H9 (cell line): ENCODE data around the gene ACSF3. TPM values are rescaled to one million over a fixed set of nuclear protein-coding genes. Genes with fewer than 3 reads are reported as not detected.

Experiments
- DNase-seq: peaks from one replicate; pipeline ENCODE4 v3.0.0-alpha.2; 2017
- H2AFZ ChIP-seq: one replicate; pipeline ENCODE4 v1.6.1; 2013; ENCODE audit warnings: mild to moderate bottlenecking, low read length, control low read depth, moderate library complexity
- H2AK5ac ChIP-seq: 2 replicates; pipeline ENCODE4 v1.6.1; 2013; ENCODE audit warnings: low read length, control low read depth, mixed read lengths; ENCODE audit not compliant: insufficient read length
- H2BK120ac ChIP-seq: one replicate; pipeline ENCODE4 v1.6.1; 2013; ENCODE audit warnings: low read depth, mild to moderate bottlenecking, low read length, control low read depth, inconsistent platforms; ENCODE audit not compliant: poor library complexity, severe bottlenecking
- H2BK12ac ChIP-seq: 2 replicates; pipeline ENCODE4 v1.6.1; 2013; ENCODE audit warnings: low read length, control low read depth, mixed read lengths, low read depth; ENCODE audit not compliant: insufficient read length
- H2BK15ac ChIP-seq: 2 replicates; pipeline ENCODE4 v1.6.1; 2013; ENCODE audit warnings: low read depth, low read length, control low read depth
- H2BK20ac ChIP-seq: one replicate; pipeline ENCODE4 v1.6.1; 2013; ENCODE audit warnings: low read depth, mild to moderate bottlenecking, low read length, control low read depth, inconsistent platforms; ENCODE audit not compliant: poor library complexity, severe bottlenecking
- H2BK5ac ChIP-seq: 2 replicates; pipeline ENCODE4 v1.6.1; 2013; ENCODE audit warnings: low read length, control low read depth, mixed read lengths; ENCODE audit not compliant: insufficient read length
- H3K14ac ChIP-seq: 2 replicates; pipeline ENCODE4 v1.6.1; 2013; ENCODE audit warnings: low read length, control low read depth; ENCODE audit not compliant: insufficient read depth
- H3K18ac ChIP-seq: 2 replicates; pipeline ENCODE4 v1.6.1; 2013; ENCODE audit warnings: low read depth, mild to moderate bottlenecking, mixed read lengths, low read length, control low read depth; ENCODE audit not compliant: insufficient read length
- H3K23ac ChIP-seq: 2 replicates; pipeline ENCODE4 v1.6.1; 2013; ENCODE audit warnings: low read length, control low read depth, mixed read lengths, low read depth; ENCODE audit not compliant: insufficient read length
- H3K23me2 ChIP-seq: 2 replicates; pipeline ENCODE4 v1.6.1; 2013; ENCODE audit warnings: low read depth, mild to moderate bottlenecking, mixed read lengths, low read length, control low read depth; ENCODE audit not compliant: insufficient read length, poor library complexity, severe bottlenecking
- H3K27ac ChIP-seq: 2 replicates; pipeline ENCODE4 v1.5.1; 2013; ENCODE audit warnings: low read length, control low read depth, mixed read lengths, low read depth; ENCODE audit not compliant: insufficient read length
- H3K27me3 ChIP-seq: 2 replicates; pipeline ENCODE4 v1.6.1; 2013; ENCODE audit warnings: low read length, control low read depth, inconsistent platforms; ENCODE audit not compliant: insufficient read depth
- H3K4ac ChIP-seq: 2 replicates; pipeline ENCODE4 v1.6.1; 2013; ENCODE audit warnings: low read depth, mild to moderate bottlenecking, control low read depth, inconsistent platforms, low read length, moderate library complexity
- H3K4me1 ChIP-seq: 2 replicates; pipeline ENCODE4 v1.6.1; 2013; ENCODE audit warnings: low read length, control low read depth, inconsistent platforms; ENCODE audit not compliant: insufficient read depth
- H3K4me2 ChIP-seq: 2 replicates; pipeline ENCODE4 v1.6.1; 2013; ENCODE audit warnings: low read length, control low read depth, mixed read lengths; ENCODE audit not compliant: insufficient read length, insufficient read depth
- H3K56ac ChIP-seq: 2 replicates; pipeline ENCODE4 v1.6.1; 2013; ENCODE audit warnings: low read depth, mild to moderate bottlenecking, mixed read lengths, low read length, control low read depth; ENCODE audit not compliant: insufficient read length
- H3K79me1 ChIP-seq: 2 replicates; pipeline ENCODE4 v1.6.1; 2013; ENCODE audit warnings: low read depth, mild to moderate bottlenecking, moderate library complexity, low read length, control low read depth, inconsistent platforms; ENCODE audit not compliant: insufficient read depth, poor library complexity, severe bottlenecking
- H3K79me2 ChIP-seq: 2 replicates; pipeline ENCODE4 v1.6.1; 2013; ENCODE audit warnings: low read length, control low read depth, inconsistent platforms; ENCODE audit not compliant: insufficient read depth
- H3K9ac ChIP-seq: 2 replicates; pipeline ENCODE4 v1.6.1; 2013; ENCODE audit warnings: low read length, control low read depth, mixed read lengths; ENCODE audit not compliant: insufficient read length; ENCODE audit errors: extremely low read depth
- H3K9me3 ChIP-seq: one replicate; pipeline ENCODE4 v1.6.1; 2013; ENCODE audit warnings: low read depth, low read length, inconsistent platforms; ENCODE audit not compliant: control insufficient read depth
- H3T11ph ChIP-seq: one replicate; pipeline ENCODE4 v1.6.1; 2013; ENCODE audit warnings: mild to moderate bottlenecking, low read length, control low read depth, inconsistent platforms
- H4K20me1 ChIP-seq: one replicate; pipeline ENCODE4 v1.6.1; 2013; ENCODE audit not compliant: control insufficient read depth, insufficient read length, insufficient read depth
- H4K5ac ChIP-seq: 2 replicates; pipeline ENCODE4 v1.6.1; 2013; ENCODE audit warnings: low read depth, mild to moderate bottlenecking, mixed read lengths, low read length, control low read depth; ENCODE audit not compliant: insufficient read length
- H4K8ac ChIP-seq: replicated peaks from 2 replicates; pipeline ENCODE4 v1.6.1; 2013; ENCODE audit warnings: low read length, control low read depth, mixed read lengths, low read depth; ENCODE audit not compliant: insufficient read length
- H4K91ac ChIP-seq: 2 replicates; pipeline ENCODE4 v1.6.1; 2013; ENCODE audit warnings: low read depth, mild to moderate bottlenecking, moderate library complexity, mixed read lengths, low read length, control low read depth; ENCODE audit not compliant: insufficient read length
- H3K27ac Mint-ChIP-seq, 3 experiments: 2 replicates in 2 of 3; 3 replicates in 1 of 3; pipeline ENCODE4 v1.8.0; 2020 to 2021; ENCODE audit warnings: mixed read lengths in 3 of 3, mild to moderate bottlenecking in 1 of 3, moderate library complexity in 1 of 3
- H3K27me3 Mint-ChIP-seq: 2 replicates; pipeline ENCODE4 v1.8.0; 2021; ENCODE audit warnings: low read depth, mild to moderate bottlenecking, moderate library complexity, mixed read lengths
- H3K36me3 Mint-ChIP-seq, 3 experiments: 2 replicates in 2 of 3; 3 replicates in 1 of 3; pipeline ENCODE4 v1.8.0; 2020 to 2021; ENCODE audit warnings: low read depth in 3 of 3, mixed read lengths in 3 of 3; ENCODE audit not compliant: insufficient read depth in 1 of 3
- H3K4me1 Mint-ChIP-seq, 2 experiments: 2 replicates each; pipeline ENCODE4 v1.8.0; 2020; ENCODE audit warnings: mixed read lengths in 2 of 2
- H3K4me3 Mint-ChIP-seq, 2 experiments: 2 replicates in 1 of 2; 3 replicates in 1 of 2; pipeline ENCODE4 v1.8.0; 2020 to 2021; ENCODE audit warnings: mild to moderate bottlenecking in 2 of 2, mixed read lengths in 2 of 2, moderate library complexity in 1 of 2
- H3K9me3 Mint-ChIP-seq, 2 experiments: 2 replicates in 1 of 2; 3 replicates in 1 of 2; pipeline ENCODE4 v1.8.0; 2020; ENCODE audit warnings: mild to moderate bottlenecking in 2 of 2, mixed read lengths in 2 of 2, moderate library complexity in 1 of 2
- CTCF ChIP-seq: fragments of 200-600 bp; sonication (generic); conservative IDR thresholded peaks from 3 replicates; pipeline ENCODE4 v1.8.0; 2021; ENCODE audit warnings: antibody characterized with exemption, mild to moderate bottlenecking
- WGBS: extraction: QIAGEN DNeasy Blood & Tissue Kit; methylation state at CpG from one replicate; pipeline ENCODE4 v1.1.7; 2013; ENCODE audit warnings: missing lambda C conversion rate, low lambda C conversion rate, mixed read lengths; ENCODE audit not compliant: insufficient read length; ENCODE audit errors: extremely low coverage; 5-methylcytosine and 5-hydroxymethylcytosine counted together
- total RNA-seq: library from RNA; stranded (reverse); gene quantifications from 2 replicates; pipeline ENCODE4 v1.2.1, GENCODE V29; 2021

ACSF3 gene
- total RNA-seq, 1 experiment from 2014 or later = 31.3 TPM

DNA sequence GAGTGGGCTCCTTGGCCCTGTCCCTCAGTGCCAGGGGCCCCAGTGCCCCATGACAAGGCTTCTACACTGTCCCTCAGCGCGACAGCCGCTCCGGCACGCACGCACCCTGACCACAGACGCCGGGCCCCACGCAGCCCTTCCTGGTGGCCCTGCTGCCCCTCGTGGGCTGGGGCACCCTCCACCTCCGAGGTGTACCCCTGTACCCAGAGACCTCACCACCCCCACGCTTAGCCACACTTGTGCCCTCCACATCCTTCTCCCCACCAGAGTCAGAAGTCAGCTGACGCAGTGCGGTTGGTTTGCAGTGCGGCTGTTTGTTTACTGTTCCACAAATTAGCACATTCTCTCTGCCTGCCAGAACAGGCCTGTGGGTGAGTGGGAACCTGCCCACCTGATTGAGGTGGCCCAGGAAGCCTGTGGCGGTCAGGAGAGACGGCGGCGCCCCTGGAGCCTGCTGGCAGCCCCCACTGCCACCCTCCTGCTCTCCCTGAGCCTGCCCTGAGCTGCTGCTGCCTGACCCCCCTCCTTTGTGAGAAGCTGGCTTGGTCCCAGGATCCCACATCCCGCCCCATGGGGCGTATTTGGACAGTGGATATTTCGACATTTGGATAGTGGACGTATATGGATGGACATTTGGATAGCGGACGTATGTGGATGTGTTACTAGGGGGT, 39.9 kb downstream of the ACSF3 start:
- Histone ChIP-seq H3K79me1 (no peaks in the 10 kb centered on the region), H2BK12ac (no peak overlapping the region), H2AK5ac (no peak overlapping the region), H3K4me1 (no peaks in the 10 kb centered on the region), H3K23me2 (no peaks in the 10 kb centered on the region), H4K5ac (no peak overlapping the region), H3K23ac (no peak overlapping the region), H3K79me2 (no peaks in the 10 kb centered on the region), H3T11ph (no peak overlapping the region), H2BK20ac (no peak overlapping the region), H2BK120ac (no peak overlapping the region), H2BK5ac (no peak overlapping the region), H3K9ac (no peak overlapping the region), H3K56ac (no peak overlapping the region), H2BK15ac (no peak overlapping the region; the same call in 1 of the 2 replicates), H3K14ac (no peak overlapping the region), H3K27me3 (no peaks in the 10 kb centered on the region), H3K9me3 (no peaks in the 10 kb centered on the region), H3K18ac (no peak overlapping the region), H3K4me2 (no peak overlapping the region), H4K91ac (no peak overlapping the region), H4K20me1 (no peaks in the 10 kb centered on the region), H3K27ac (no peak overlapping the region), H2AFZ (no peak overlapping the region), H4K8ac (no peak overlapping the region), H3K4ac (no peak overlapping the region)
- H3K9me3 Mint-ChIP-seq = peaks cover 0 to 12% of the 10 kb centered on the region in 2 experiments; a peak in 2 of 5 replicates
- no peak for DNase-seq
- no CpG with 5 or more reads among the region's 25 CpGs for WGBS
- peaks cover 19 to 42% (median 39%) of the 10 kb centered on the region in 3 experiments for H3K36me3 Mint-ChIP-seq
- peaks cover 3 to 6% of the 10 kb centered on the region in 2 experiments; a peak in 3 of 4 replicates for H3K4me1 Mint-ChIP-seq
- H3K27ac Mint-ChIP-seq = no peak overlapping the region
- no peaks in the 10 kb centered on the region; the same call in 1 of the 2 replicates for H3K27me3 Mint-ChIP-seq
- TF ChIP-seq CTCF = no peak
- no peak overlapping the region for H3K4me3 Mint-ChIP-seq
